GM19455 (cell line): ENCODE measurements around the gene HYI.
"Not testable (repeated sequence)": the region's sequence is repeated elsewhere in the genome, so short reads cannot be mapped to it uniquely, and the experiment has no call there.

ENCODE experiments used
- ATAC-seq: cut with Tn5 transposase; IDR thresholded peaks from one replicate; pipeline ENCODE4 v1.9.1; 2021; ENCODE audit not compliant: unreplicated experiment

The HYI gene

GRCh38 chr1:43465505-43466067, 11.9 kb upstream of the HYI start:
- no peak for ATAC-seq

DNA sequence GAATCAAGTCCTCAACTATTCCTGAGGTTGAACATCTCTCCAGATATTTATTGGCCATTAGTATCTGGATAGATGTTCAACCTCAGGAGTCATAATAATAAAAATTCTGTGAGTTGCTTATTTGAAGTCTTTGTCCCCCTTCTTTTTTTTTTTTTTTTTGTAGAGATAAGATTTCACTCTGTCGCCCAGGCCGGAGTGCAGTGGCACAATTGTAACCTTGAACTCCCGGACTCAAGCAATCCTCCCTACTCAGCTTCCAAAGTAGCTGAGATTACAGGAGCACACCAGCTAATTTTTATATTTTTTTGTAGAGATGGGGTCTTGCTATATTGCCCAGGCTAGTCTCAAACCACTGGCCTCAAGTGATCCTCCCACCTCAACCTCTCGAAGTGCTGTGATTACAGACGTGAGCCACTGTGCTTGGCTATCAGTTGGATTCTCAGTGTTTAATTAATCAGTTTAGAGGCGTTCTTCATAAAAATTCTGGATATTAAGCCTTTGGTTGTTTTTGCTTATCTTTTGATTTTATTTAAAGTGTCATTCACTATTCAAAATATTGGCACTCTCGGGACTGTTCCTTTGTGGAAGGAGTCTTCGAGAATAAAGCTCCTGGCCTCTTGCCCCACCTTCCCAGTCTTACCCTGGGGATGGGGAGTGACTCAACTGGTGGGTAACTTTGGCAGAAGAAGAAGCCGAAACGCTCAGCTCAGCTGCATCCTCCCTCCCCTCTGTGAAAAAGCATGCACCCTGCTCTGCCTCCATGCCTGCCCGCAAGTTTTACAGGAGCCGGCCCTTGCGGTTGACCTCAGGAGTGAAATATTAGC, 11.2 kb upstream of the HYI start:
- ATAC-seq = no peak

- ATAC-seq = no peak
Measured at GRCh38 chr1:43463479-43463878, 9.7 kb upstream of the HYI start.

GRCh38 chr1:43460988-43461693, 7.4 kb upstream of the HYI start:
- ATAC-seq = no peak

- not testable (repeated sequence) for ATAC-seq
Measured at GRCh38 chr1:43458379-43458778, 4.6 kb upstream of the HYI start.

DNA sequence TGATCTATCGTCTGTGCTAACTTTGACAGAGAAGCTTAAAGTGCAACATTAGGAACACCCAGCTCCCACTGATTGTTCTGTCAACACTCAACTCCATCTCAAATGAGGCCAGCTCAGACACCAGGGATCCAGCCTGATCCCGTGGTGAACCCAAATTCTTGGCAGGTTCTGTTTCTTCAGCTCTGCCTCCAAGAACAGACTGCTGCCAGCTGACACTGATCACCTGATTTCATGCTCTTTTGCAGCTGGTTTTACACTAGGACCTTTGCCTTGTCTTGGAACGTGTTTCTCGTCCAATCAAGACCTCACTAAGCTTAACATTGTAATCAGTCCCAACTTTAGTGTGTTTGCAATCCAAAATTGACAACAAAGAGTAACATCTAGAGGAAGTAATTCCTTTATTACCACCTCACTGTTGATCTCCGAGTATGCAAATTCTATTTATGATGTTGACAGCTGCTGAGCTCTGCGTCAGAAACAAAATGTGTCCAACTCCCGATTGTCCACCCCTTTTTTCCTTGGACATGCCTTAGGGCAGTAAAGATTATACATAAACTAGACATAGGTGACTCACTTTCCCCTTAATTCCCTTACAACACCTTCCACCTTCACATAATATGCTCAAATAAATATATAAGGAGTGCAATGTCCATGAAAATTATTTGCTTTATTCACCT, 1.6 kb upstream of the HYI start:
- ATAC-seq = no peak

DNA sequence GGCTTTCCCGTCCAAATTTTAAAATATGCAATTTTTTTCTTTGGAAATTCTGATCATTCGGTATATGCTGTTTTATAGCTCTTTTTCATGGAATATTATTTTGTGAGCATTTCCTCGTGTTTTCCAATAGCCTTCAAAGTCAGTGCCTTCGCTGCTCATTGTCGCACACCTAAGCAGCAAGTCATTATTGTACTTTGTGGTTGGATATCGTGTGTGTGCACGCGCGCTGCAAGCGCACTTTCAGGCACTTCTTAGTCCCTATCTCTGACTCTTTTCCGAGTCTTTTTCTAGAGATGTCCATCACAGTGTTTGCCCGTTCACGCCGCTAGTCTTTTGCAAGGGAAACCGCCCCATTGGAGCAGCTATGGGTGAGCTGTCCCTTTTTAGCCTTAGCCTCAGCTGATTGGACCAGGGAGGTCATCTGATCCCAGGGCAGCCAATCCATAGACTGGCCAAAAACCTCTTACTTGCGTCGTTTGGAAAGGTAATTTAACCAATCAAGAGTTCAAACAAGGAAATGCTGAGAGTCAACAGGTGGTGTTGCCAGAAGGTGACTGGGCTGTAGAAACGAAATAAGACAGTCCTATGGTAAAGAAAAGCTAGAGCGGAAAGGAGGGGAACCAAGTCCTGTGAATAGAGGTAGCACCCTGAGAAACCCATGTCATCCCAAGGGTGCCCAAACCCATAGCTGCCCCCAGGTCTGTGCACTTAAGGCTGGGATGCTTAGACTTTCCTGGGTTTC, 710 bp upstream of the HYI start:
- ATAC-seq = peak; percentile 73

DNA sequence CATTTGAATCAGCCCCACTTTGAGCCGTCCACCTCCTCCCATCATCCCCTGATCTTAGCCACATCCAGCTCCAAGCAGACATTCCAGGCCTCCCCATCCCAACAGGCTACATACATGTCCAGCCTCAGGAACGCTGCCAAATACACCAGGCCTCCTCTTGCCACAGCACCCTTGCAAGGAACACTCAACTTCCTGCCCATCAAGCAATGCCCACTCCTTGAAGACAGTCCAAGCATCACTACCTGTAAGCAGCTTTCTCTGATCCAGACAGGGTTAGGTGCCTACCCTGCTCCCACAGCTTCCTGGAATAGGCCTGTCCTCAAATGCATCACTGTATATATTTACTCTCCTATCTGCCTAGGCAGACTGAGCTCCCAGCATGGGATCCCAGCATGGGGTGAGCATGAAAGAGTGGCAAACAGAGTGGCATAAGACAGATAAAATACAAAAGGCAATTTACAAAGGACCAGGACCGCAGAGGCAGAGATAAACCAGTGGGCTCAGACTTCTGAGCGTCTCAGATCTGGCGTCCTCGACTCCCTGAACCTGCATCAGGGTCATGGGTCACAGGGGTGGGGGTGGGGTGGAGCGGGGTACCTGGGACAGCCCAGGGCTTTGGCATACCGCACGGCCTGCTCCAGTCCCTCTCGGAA, 816 bp downstream of the HYI start:
- no peak for ATAC-seq

- no peak for ATAC-seq
Measured at GRCh38 chr1:43451701-43452532, 1.8 kb downstream of the HYI start.

- ATAC-seq = no peak
Measured at GRCh38 chr1:43451157-43451591, 2.6 kb downstream of the HYI start.

GRCh38 chr1:43450251-43450941, 3.3 kb downstream of the HYI start:
- no peak for ATAC-seq

GRCh38 chr1:43449708-43450069, 4.0 kb downstream of the HYI start:
- ATAC-seq = no peak

DNA sequence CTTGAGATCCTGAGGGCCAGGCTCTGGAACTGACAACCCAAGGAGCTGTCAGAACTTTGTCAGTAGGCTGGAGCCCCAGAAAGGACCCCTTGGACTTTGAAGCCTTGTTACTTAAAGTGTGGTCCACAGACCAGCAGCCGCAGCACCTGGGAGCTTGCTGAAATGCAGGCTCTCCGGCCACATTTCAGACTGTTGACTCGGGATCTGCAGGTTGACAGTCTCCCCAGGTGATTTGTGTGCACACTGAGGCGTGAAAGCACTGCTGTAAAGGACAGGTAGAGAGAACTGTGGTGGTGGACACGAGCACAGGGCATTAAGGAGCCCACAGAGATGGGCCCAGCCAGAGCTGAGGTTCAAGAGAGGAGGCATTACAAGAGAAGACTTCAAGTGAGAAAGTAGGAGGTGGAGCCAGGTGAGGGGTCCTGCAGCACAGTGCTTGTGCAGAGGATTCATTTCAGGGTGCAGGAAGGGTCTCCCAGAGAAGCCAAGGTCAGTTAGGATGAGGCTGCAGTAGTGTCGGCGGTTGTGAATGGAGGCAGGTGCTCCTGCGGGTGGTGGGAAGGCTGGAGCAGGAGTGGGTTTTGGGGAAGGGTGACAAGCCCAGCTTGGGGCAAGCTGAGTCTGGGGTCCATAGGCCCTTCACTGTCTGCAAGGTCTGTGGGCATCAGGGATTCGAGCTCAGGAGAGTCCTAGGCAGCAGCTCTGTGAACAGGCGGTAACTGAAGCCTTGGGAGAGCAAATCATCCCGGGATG, 4.6 kb downstream of the HYI start:
- no peak for ATAC-seq

GRCh38 chr1:43447891-43448708, 5.6 kb downstream of the HYI start:
- ATAC-seq = no peak

DNA sequence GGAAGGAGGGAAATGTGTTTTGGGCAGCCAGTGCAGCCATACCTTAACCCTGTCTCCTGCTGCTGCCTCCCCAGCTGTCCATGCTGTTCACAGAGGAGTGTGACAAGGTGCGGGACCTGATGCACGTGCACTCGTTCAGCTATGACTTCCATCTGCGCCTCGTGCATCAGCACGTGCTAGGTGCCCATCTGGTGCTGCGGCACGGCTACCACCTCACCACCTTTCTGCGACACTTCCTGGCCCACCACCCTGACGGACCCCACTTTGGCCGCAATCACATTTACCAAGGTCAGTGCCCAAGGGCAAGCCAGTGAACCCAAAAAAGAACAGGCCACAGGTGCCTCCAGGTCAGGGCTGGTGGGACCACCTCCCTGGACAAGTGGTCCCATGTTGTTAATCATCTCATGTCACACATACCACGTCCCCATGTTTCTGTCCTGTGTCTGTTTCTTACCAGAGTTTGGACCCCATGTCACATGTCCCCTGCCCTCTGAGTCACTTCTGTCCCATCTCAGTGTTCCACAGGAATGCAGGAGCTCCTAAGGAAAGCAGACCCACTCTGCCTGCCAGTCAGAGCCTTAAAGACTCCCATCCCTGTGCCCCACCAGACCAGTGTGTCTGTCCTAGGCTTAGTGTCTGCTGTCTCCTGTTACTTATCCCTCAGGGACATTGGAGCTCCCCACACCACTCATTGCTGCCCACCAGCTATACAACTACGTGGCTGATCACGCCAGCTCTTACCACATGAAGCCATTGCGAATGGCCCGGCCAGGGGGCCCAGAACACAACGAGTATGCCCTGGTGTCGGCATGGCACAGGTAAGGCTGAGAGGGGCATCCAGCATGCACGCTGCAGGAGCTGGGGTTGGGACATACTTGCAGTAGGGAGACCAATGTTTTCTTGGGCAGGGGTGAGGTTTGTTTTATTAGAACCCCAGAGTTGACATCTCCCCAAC, 6.6 kb downstream of the HYI start:
- no peak for ATAC-seq

DNA sequence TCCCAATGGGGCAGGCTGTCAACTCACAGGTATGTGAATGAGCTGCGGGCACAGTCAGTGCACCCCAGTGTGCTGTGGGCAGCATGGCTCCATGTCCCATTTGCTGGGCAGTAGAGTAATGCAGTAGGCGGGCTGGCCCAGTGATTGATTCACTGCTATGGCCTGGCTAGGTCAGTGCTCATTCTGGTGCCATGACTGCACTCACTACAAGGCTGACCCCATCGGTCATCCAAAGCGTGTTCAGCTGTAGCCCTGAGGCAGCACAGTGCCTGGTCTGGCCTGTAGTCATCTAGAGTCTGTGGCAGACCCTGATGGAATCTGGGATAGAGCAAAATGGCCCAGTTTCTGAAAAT, 7.4 kb downstream of the HYI start:
- ATAC-seq = no peak
